NCI-H187 treated with DMSO at 0.1 percent for 48 hours (cell line): ENCODE data around the gene ZNRF3.
"Not testable (repeated sequence)": the region's sequence is repeated elsewhere in the genome, so short reads cannot be mapped to it uniquely, and the experiment has no call there.

Experiments used
- DNase-seq: peaks from one replicate; lab custom pipeline; 2025; lab: John Stamatoyannopoulos, UW

The ZNRF3 gene

GRCh38 chr22:28884747-28885350 lies 1.5 kb downstream of the ZNRF3 start:
- DNase-seq, result no peak

DNA sequence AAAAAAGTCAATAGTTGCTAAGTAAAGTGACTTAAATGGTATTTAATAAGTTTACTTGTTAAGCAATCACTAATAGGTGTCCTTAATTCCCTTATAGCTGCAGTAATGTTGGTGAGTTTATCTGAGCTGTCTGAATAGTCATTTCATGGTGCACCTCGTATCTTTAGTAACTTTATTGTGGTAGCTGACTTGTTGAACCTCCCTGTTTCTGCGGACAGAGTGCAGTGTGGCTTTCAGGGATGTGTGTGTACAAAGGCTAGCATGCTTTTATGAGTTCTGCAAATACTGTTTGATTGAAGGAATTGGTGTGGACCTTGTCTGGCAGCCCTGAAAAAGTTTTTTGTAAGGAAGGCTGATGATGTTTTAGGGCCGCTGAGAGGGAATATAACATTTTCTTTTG lies 2.6 kb downstream of the ZNRF3 start:
- DNase-seq, result no peak

GRCh38 chr22:28886679-28887078 lies 3.3 kb downstream of the ZNRF3 start:
- not testable (repeated sequence) for DNase-seq

DNA sequence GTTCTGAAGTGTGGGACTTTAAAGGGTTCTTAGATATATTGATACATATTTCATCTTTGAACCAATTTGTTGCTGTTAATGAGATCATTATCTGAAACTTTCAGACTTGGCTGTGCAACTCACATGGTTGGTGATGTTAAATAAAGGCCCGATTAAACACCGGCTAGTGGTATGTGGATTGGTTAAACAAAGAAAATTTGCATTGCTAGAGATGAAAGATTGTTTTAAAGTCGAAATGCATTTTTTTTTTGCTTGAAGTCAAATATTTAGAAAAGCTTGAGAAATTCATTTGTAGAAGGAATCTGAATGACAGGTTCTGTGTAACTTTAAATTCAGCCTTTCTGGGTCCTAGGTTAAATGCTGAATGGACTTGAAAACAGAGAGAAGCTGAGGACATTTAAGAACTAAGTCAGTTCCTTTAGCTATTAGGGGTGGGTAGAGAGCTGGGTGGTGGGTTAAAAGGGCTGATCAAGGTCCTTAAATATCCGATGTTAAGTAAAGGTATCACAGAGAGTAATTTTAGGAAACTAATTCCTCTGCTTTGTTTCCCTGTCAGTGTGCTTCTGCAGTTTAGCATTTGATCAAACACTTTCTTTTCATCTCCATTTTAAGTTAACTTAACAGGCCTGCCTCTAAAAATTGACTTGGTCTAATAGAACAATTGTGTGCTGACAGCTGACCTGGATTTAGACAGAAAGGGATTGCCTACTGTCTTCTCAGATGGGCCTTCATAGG lies 4.5 kb downstream of the ZNRF3 start:
- no peak for DNase-seq

DNA sequence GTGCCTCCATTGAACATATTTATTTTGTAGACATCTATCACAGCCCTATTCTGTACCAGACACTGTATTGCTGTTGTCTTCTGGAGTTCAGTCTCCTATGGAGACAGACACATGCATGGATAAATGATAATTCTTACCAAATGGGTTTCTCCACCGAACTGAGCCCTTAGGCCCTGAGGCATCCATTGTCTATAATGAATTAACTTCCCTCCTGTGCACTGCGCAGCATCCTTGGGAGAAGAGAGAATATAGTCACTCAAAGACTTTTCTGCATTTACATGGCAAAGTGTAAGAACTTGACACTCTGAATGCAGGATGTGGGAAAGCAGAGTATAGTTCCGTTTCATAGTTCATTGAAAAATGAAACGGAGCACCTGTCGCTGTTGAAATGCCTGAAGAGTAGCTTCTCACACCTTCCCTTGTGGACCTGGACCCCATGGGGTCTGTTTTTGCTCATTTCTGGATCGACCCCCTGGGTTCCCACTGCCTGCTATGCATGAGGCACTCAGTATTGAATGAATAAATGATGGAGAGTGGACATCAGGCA lies 6.2 kb downstream of the ZNRF3 start:
- DNase-seq, result no peak

DNA sequence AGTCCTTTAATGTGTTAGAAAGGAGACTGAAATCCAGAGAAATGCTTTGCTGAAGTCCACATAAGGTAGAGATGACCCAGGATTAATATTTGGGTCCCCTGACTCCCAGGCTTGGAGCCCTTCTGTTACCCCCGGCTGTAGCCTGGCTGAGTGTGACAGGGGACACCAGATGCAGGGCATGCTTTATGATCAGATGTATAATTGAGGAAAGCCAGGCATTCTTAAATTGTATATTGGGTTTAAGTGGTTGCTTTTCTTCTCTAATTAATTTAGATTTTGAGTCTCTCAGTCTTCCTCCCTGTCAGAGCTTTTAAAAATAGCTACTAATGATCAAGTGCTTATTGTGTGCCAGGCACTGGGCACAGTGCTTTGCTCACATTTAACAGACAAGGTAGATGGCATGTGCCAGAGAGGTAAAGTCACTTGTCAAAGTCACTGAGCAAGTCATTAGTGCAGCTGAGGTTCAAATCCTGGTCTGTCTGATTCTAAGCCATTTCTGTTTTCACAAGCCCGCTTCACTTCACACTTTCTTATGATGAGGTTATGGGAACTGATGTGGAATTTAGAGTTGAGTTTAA lies 7.9 kb downstream of the ZNRF3 start:
- DNase-seq, result no peak

GRCh38 chr22:28892175-28892731 lies 8.9 kb downstream of the ZNRF3 start:
- DNase-seq, result no peak

- DNase-seq, result no peak
These were observed 10.4 kb downstream of the ZNRF3 start for GRCh38 chr22:28893810-28894209.

- DNase-seq, result no peak
These were observed 11.0 kb downstream of the ZNRF3 start for GRCh38 chr22:28894334-28894733.

GRCh38 chr22:28894807-28895206 lies 11.4 kb downstream of the ZNRF3 start:
- DNase-seq, result no peak

- no peak for DNase-seq
These were observed 13.2 kb downstream of the ZNRF3 start for GRCh38 chr22:28896611-28897010.

DNA sequence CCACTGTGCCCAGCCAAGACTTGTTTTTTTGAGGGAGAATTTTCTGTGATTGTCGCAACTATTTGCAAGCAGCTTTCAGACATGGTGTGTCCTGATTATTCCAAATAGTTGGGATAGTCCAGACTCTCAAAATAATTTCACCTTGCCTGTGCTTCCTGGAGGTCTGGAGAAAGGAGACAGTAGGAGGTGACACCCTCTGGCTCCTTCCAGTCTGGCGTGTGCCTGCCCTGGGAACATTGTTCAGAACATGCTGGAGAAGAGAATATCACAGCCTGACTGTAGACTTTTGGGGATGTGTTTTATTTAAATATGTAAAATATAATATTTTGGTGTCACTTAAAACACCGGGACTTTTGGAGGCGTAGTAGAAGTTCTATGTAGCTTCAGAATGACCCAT lies 14.9 kb downstream of the ZNRF3 start:
- no peak for DNase-seq

GRCh38 chr22:28899199-28899853 lies 16.0 kb downstream of the ZNRF3 start:
- no peak for DNase-seq

GRCh38 chr22:28900379-28900925 lies 17.1 kb downstream of the ZNRF3 start:
- DNase-seq, result no peak

DNA sequence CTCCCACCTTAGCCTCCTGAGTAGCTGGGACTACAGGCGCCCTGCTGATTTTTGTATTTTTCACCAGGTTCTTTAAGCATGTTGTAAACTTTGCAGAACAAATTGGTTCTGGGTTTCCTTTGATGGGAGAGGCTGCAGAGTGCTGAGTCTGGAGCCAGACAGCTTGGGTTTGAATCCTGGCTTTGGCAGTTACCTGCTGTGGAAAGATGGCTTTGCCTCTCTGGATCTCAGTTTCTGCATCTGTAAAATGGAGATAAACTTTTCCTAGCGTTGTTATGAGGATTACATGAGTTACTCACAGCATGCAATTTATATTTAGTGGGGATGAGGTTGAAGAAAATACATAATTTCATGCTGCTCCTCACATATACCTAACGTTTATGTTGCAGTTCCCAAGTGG lies 19.1 kb downstream of the ZNRF3 start:
- DNase-seq, result no peak

DNA sequence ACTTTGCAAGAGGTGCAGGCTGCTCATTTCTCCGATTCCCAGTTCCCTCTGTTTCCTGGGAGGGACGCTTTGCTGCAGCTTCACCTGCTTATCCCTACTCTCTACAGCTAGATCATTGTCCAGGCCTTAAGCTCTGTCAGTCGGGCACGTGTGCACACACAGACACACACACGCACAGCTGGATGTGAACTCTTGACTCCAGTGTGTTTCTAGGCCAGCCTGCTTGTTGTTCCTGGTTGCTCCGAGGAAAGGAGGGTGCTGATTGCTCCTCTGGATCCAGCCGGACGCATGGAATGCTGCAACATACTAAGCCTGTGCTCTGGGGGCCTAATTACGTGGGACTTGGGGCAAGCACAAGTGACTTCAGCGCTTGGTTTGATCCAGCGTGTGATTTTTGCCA lies 19.7 kb downstream of the ZNRF3 start:
- no peak for DNase-seq

- no peak for DNase-seq
These were observed 20.4 kb downstream of the ZNRF3 start for GRCh38 chr22:28903729-28904128.

- DNase-seq, result no peak
These were observed 21.0 kb downstream of the ZNRF3 start for GRCh38 chr22:28904211-28904896.

DNA sequence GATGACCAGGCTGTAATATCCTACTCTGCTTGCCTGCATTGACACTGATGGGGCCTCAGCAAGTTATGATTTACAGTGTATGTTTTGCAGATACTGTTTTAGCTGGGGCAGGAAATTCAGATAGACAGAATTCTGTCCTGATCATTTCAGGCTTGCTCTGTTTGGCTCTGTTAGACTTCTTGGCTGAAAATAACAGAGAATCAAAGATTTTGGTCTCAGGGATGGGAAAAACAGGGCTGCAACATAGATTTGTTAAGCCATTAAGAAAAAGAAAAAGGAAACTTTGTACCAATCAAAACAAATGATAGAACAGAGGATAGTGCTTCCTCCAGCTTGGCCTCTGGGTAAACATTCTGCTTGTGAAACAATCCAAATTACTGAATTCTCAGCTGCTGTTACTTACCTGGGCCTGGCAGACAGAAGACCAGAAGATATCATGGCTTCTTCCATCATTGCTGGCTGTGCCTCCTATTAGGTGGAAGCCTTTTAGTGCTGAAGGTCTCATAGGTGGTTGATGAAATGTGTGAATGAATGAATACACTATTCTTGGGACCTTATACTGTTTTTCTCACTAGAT lies 22.0 kb downstream of the ZNRF3 start:
- DNase-seq, result no peak

- DNase-seq, result no peak
These were observed 22.9 kb downstream of the ZNRF3 start for GRCh38 chr22:28906312-28906711.

DNA sequence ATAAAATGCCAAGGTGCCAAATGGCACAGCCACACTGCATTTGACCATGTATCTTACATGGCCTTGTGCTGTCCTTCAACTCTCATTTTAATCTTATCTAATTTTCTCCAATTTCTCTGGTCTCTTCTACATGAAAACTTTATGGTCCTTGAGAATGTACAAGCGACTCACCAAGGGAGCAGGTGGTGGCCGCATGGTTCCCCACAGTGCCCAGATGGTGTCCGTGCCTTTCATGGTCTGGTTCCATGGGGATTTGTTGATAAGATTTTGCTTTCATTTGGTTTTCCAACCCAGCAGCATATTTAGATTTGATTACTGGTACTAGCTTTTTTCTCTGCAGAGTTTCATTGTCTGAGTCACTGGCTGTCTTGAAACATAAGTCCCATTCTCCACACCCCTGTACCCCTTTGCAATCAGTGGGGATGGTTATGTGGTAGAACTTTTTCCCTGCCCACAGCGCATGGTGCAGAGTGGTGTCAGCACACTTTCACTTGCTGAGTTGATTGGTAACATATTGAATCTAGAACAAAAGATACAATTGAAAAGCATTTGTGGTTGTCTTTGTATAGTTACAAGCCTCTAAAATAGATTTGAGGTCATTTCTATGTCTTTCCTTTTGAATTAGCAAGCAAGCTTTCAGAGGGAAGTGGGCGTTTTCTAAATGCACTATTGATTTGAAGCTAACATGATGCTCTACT lies 24.1 kb downstream of the ZNRF3 start:
- no peak for DNase-seq
